OCI-LY3 (cell line): ENCODE measurements around the gene SMAD3.

Source experiments
- H2AFZ ChIP-seq: fragments of 200-600, 300-600 bp; shearing (Covaris generic); 2 replicates; pipeline ENCODE4 v1.6.0; 2014; ENCODE audit warnings: antibody characterized with exemption, low read depth, low read length
- H3K27ac ChIP-seq: fragments of 200-600, 300-600 bp; sonication (generic); 2 replicates; pipeline ENCODE4 v1.5.1; 2014; ENCODE audit warnings: mild to moderate bottlenecking, low read length, moderate library complexity, mixed read lengths
- H3K27me3 ChIP-seq: fragments of 200-600, 300-600 bp; sonication (generic); 2 replicates; pipeline ENCODE4 v1.6.1; 2014; ENCODE audit warnings: low read depth, low read length, mixed read lengths
- H3K36me3 ChIP-seq: fragments of 200-600, 300-600 bp; sonication (generic); replicated peaks from 2 replicates; pipeline ENCODE3; 2014; ENCODE audit warnings: low read depth, low read length, mixed read lengths
- H3K4me1 ChIP-seq: fragments of 300-600, 200-600 bp; sonication (generic); 2 replicates; pipeline ENCODE4 v1.6.1; 2014; ENCODE audit warnings: low read length, mixed read lengths
- H3K4me2 ChIP-seq: fragments of 200-600, 300-600 bp; sonication (generic); 2 replicates; pipeline ENCODE4 v1.6.1; 2014; ENCODE audit warnings: low read length, mixed read lengths
- H3K4me3 ChIP-seq: fragments of 300-600, 200-600 bp; sonication (generic); 2 replicates; pipeline ENCODE4 v1.5.1; 2014; ENCODE audit warnings: antibody characterized with exemption, mild to moderate bottlenecking, low read length, moderate library complexity
- H3K79me2 ChIP-seq: fragments of 300-600, 200-600 bp; shearing (Covaris generic); 2 replicates; pipeline ENCODE4 v1.6.1; 2014; ENCODE audit warnings: mild to moderate bottlenecking, low read length, mixed read lengths
- H3K9ac ChIP-seq: fragments of 300-600, 200-600 bp; shearing (Covaris generic); 2 replicates; pipeline ENCODE4 v1.6.0; 2014; ENCODE audit warnings: mild to moderate bottlenecking, low read length, moderate library complexity
- H3K9me3 ChIP-seq: fragments of 200-600, 300-600 bp; shearing (Covaris generic); 2 replicates; pipeline ENCODE4 v1.6.1; 2014; ENCODE audit warnings: low read length, mixed read lengths; ENCODE audit not compliant: insufficient read depth
- H4K20me1 ChIP-seq: fragments of 200-600, 300-600 bp; sonication (generic); 2 replicates; pipeline ENCODE4 v1.6.1; 2016; ENCODE audit warnings: low read length, mixed read lengths; ENCODE audit not compliant: insufficient read depth
- EZH2phosphoT487 ChIP-seq: fragments of 200-600 bp; shearing (Covaris generic); IDR thresholded peaks from 2 replicates; pipeline ENCODE4 v1.6.1; 2018; ENCODE audit warnings: antibody characterized with exemption, mixed run types, low read depth
- TF ChIP-seq, protein P1 (sequence below): fragments of 200-600, 300-600 bp; sonication (generic); IDR thresholded peaks from 2 replicates; pipeline ENCODE4 v1.5.1; 2014; ENCODE audit warnings: antibody characterized with exemption, low read length, low read depth

Gene SMAD3

DNA sequence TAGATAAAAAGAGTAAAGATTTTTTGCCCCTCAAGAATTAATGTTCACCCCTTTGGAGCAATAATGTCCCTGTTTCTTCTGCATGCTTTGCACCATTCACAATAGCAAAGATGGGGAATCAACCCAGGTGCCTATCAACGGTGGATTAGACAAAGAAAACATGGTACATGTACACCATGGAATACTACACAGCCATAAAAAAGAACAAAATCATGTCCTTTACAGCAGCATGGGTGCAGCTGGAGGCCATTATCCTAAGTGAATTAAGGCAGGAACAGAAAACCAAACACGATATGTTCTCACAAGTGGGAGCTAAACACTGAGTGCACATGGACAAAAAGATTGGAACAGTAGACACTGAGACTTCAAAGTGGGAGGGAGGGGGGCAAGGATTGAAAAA is 153.9 kb downstream of the SMAD3 start:
- Histone ChIP-seq H3K36me3 (peaks cover 17% of the 10 kb centered on the region), H3K27ac (no peak overlapping the region)

DNA sequence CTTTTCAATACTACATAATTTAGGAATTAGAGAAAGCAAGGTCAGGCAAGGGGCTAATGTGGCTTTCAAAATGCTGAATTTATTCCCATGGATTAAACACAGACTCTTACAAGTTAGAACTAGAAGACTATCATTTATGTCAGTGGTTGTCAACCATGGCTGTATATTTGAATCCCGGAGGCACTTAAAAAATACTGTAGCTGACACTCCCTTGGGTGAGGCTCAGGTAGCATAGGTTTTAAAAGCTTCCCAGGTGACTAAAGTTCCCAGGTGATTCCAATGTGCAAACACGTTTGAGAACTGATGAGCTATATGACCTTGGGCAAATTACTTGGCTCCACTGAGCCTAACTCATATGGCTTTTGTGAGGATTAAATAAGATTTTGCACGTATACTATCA is 159.5 kb downstream of the SMAD3 start:
- Histone ChIP-seq H3K4me3 (no peak overlapping the region), H3K9ac (no peak overlapping the region), H4K20me1 (no peaks in the 10 kb centered on the region), H3K79me2 (no peaks in the 10 kb centered on the region), H3K27ac (no peak overlapping the region), H3K27me3 (no peaks in the 10 kb centered on the region), H3K36me3 (peaks cover 20% of the 10 kb centered on the region), H3K4me1 (peaks cover 9% of the 10 kb centered on the region), H3K4me2 (no peak overlapping the region), H3K9me3 (no peaks in the 10 kb centered on the region), H2AFZ (no peak overlapping the region)
- TF ChIP-seq EZH2phosphoT487, result no peak
- TF ChIP-seq, protein P1, sequence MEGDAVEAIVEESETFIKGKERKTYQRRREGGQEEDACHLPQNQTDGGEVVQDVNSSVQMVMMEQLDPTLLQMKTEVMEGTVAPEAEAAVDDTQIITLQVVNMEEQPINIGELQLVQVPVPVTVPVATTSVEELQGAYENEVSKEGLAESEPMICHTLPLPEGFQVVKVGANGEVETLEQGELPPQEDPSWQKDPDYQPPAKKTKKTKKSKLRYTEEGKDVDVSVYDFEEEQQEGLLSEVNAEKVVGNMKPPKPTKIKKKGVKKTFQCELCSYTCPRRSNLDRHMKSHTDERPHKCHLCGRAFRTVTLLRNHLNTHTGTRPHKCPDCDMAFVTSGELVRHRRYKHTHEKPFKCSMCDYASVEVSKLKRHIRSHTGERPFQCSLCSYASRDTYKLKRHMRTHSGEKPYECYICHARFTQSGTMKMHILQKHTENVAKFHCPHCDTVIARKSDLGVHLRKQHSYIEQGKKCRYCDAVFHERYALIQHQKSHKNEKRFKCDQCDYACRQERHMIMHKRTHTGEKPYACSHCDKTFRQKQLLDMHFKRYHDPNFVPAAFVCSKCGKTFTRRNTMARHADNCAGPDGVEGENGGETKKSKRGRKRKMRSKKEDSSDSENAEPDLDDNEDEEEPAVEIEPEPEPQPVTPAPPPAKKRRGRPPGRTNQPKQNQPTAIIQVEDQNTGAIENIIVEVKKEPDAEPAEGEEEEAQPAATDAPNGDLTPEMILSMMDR, result no peak

More for the DNA sequence above, 153.9 kb downstream of the SMAD3 start:
- no peak for TF ChIP-seq EZH2phosphoT487
- TF ChIP-seq, protein P1, result no peak
- Histone ChIP-seq H3K4me2 (no peak overlapping the region), H3K9ac (no peak overlapping the region), H3K79me2 (no peaks in the 10 kb centered on the region), H4K20me1 (no peaks in the 10 kb centered on the region), H2AFZ (no peak overlapping the region), H3K9me3 (no peaks in the 10 kb centered on the region), H3K4me3 (no peak overlapping the region), H3K27me3 (no peaks in the 10 kb centered on the region), H3K4me1 (peaks cover 17% of the 10 kb centered on the region)

DNA sequence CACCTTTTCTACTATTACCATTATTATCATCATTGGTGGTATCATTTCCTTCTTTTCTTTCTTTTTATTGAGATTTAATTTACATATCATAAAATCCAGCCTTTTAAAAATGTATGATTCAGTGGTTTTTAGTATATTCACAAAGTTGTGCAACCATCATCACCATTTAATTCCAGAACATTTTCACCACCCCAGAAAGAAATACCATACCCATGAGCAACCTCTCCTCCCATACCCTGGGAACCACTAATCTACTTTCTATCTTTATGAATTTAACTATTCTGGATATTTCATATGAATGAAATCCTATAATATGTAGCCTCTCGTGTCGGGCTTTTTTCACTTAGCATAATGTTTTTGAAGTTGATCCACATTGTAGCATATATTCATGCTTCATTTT is 159.9 kb downstream of the SMAD3 start:
- Histone ChIP-seq H3K9ac (no peak overlapping the region), H3K36me3 (peaks cover 21% of the 10 kb centered on the region), H3K79me2 (no peaks in the 10 kb centered on the region), H3K4me3 (no peak overlapping the region), H2AFZ (no peak overlapping the region), H3K4me2 (no peak overlapping the region), H3K27ac (no peak overlapping the region), H4K20me1 (no peaks in the 10 kb centered on the region), H3K9me3 (no peaks in the 10 kb centered on the region), H3K27me3 (no peaks in the 10 kb centered on the region), H3K4me1 (peaks cover 9% of the 10 kb centered on the region)
- TF ChIP-seq EZH2phosphoT487, result no peak
- TF ChIP-seq, protein P1, result no peak

DNA sequence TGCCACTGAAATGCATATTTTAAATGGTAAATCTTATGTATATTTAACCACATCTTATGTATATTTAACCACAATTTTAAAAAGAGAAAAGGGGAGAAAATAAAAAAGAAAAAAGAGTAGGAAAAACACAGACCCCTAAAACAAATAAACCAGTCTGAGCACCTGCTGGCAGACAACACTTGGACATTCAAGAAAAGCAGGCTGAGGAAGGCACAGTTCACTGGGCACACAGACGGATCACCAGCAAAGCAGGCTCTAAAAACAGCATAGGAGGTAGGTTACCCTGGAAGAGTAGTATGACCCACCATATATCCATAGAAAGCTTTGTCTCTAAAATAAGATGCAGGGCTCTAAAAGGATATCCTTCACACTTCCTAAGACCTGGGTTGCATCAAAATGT is 162.0 kb downstream of the SMAD3 start:
- Histone ChIP-seq H3K9me3 (no peaks in the 10 kb centered on the region), H3K27me3 (no peaks in the 10 kb centered on the region), H3K4me3 (no peak overlapping the region), H3K27ac (no peak overlapping the region), H3K4me2 (no peak overlapping the region), H4K20me1 (no peaks in the 10 kb centered on the region), H3K79me2 (no peaks in the 10 kb centered on the region), H2AFZ (no peak overlapping the region), H3K9ac (no peak overlapping the region), H3K4me1 (peaks cover 1% of the 10 kb centered on the region), H3K36me3 (peaks cover 27% of the 10 kb centered on the region)
- TF ChIP-seq, protein P1, result no peak
- no peak for TF ChIP-seq EZH2phosphoT487
